IPS-18c (cell line): ENCODE measurements around the gene RNU6-9.

Experiments used
- H3K4me3 ChIP-seq: 2 replicates; pipeline ENCODE4 v1.7.0; 2013; ENCODE audit warnings: low read depth, mild to moderate bottlenecking, low read length, moderate library complexity; ENCODE audit not compliant: insufficient read depth
- H3K9me3 ChIP-seq: one replicate; pipeline ENCODE4 v1.6.1; 2013; ENCODE audit warnings: mild to moderate bottlenecking, low read length, moderate library complexity; ENCODE audit not compliant: control insufficient read depth, insufficient read depth

RNU6-9 gene

DNA sequence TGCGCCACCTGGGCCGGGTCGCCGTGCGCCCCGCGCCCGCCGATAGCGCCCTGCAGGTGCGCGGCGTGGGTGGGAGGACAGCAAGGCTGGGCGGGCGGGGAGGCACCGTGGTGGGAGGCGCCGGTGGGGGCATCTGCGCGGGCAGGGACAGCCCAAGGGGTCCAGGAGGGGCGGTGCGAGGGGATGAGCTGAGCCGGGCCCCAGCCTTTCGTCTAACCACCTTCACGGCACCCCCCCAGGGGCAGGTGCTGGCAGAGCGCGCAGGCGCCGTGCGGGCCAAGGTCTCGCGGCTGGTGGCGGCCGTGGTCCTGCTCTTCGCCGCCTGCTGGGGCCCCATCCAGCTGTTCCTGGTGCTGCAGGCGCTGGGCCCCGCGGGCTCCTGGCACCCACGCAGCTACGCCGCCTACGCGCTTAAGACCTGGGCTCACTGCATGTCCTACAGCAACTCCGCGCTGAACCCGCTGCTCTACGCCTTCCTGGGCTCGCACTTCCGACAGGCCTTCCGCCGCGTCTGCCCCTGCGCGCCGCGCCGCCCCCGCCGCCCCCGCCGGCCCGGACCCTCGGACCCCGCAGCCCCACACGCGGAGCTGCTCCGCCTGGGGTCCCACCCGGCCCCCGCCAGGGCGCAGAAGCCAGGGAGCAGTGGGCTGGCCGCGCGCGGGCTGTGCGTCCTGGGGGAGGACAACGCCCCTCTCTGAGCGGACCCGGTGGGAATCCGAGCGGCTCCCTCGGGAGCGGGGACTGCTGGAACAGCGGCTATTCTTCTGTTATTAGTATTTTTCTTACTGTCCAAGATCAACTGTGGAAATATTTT lies 27.0 kb downstream of the RNU6-9 start:
- H3K4me3 ChIP-seq: peak overlapping the region; percentile 31
- no peaks in the 10 kb centered on the region for H3K9me3 ChIP-seq

DNA sequence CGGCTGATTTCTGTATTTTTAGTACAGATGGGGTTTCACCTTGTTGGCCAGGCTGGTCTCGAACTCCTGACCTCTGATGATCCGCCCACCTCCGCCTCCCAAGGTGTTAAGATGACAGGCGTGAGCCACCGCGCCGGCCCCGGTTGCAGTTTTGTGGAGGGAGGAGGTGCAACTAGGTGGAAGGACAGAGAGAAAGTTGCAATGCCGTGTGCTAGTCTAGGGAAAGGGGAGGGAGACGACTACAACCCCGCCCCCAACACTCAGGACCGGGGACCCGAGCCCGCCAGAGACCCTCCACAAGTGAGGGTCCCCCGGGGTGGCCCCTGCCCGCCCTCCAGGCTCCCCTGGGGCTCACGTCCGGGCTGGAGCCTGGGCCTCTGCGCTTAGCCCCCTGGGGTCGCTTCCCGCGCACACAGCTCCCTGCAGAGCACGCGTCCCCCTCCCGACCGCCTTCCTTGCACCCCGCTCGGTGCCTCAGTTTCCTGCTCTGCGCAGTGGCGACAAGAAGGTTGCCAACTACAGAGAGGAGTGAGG lies 31.3 kb downstream of the RNU6-9 start:
- Histone ChIP-seq H3K9me3 (no peaks in the 10 kb centered on the region), H3K4me3 (peak overlapping the region; percentile 77)

DNA sequence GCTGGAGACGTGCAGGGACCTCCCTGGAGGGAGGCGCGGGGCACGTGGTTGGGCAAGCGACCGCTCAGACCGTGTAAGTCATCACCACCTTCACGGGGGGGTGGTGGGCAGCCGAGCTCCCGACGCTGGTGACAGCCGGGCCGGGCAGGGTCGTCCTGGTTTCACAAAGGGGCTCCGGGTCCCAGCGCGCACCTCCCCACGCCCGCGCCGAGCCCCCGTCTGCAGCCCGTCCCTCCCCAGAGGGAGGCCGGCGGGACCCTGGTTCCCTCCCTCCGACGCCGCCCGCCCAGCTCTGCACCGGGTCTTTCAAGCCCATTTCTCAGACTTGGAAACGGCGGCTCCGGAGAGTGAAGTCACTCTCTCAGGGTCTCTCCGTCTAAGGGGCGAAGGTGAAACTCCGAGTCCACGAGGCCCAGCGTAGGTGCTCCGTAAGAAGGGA lies 31.8 kb downstream of the RNU6-9 start:
- Histone ChIP-seq H3K9me3 (no peaks in the 10 kb centered on the region), H3K4me3 (peak overlapping the region; percentile 77)

DNA sequence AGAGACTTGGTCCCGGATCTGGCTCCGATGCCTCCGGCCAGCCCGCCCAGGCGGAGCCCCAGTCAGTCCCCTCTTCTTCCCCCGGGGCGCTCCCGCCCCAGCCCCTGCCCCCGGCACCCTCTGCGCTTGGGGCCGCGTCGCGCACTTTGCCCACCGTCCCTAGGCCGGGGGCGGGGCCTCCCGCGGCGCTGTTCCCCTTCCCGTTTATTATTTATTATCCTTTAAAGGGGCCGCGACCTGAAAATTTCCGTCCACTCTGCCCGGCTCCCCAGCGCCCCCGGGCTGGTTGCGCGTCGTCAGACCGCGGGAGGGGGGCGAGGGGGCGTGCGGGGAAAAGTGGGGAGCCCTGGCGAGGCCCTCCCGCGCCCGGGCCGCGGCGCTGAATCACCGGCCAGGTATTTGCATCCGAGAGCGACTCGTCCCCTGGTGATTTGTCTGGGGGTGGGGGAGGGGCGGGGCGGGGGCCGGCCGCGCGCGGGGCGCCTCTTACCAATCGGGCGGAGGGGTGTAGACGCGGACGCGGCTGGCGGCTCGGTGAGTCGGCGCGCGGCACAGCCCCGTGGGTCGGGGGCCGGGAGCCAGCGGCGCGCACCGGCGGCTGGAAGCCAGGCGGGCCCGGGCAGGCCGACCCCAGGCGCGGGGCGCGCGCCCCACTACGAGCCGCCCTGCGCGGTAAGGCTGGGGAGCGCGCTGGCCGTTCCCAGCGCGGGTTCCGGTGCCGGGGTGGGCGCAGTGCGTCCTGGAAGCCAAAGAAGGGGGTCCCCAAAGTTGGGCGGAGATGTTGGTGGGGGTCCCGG lies 32.4 kb downstream of the RNU6-9 start, which contains the start of gene ARID3A:
Gene ARID3A, plus strand, starts transcription at position 510 of the 797 bp plus-strand sequence. CDS start 3,494 bp downstream, outside the sequence.
- Histone ChIP-seq H3K4me3 (peak within 1 kb of the TSS; percentile 77), H3K9me3 (no peaks in the 10 kb centered on the region)

DNA sequence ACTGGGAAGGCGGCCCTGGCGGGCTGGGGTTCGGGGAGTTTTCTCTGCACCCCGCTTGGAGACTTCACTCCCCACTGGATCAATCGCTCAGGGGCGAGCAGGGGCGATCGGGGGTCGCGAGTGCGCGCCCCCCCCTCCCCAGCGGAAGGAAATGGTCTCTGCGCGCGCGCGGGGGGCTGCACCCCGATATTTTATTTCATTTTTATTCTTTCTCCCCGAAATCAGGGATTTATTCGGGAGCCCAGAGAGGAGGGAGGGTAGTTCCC lies 33.0 kb downstream of the RNU6-9 start:
- Histone ChIP-seq H3K9me3 (no peaks in the 10 kb centered on the region), H3K4me3 (peak overlapping the region; percentile 77)

DNA sequence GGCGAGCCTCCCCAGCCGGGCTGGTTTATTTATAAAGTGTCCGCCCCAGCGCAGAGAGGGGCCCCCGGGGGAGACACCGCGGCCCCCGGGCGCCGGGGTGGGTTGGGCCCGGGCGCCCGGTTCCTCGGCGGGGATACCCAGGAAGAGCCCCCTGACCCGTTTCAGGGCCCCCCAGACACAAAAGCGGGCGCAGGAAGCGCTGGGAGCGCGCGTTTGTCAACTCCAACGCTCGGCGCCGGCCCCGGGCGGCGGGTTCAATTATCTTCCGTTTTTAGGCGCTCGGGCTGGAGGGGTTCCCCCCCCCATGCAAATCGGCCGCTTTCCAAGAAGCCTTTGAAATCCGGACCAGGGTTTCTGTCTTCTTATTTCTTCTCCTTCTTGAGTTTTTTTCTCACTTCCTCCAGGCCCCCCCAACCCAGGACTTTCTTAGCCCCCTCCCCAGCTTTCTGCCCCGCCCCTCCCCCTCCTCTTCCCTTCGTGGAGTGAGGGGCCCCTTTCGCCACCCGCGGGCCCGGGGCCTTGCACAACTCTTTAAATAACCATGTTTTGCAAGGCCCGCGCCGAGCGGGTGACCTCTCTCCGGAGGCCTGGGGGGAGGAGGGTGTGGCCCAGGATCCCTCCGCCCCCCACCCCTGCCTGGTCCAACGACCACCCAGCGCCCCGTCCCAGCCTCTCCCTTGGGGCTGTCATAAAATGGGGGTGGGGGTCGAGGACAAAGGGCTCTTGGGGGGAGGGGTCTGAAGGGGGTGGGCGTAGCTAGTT lies 33.5 kb downstream of the RNU6-9 start:
- Histone ChIP-seq H3K4me3 (peak overlapping the region; percentile 77), H3K9me3 (no peaks in the 10 kb centered on the region)

DNA sequence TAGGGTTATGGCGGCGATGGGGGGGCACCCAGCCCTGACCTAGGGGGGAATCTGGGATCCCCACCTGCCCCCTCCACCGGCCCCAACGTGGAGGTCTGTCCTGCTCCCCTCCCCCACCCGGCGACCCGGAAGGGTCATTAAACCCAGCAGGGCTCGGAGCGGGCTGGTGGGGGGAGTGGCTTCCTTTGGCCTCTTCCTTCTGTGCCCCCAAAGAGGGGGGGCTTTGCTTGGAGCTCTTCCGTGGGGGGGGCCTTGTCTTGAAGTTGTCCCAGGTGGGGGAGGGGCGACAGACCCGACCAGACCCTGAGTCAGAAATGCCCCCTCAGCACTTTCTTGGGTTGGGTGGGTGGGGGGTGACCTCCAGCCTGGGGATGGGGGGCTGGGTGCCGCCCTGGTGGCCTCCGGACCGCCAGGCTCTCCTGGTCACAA lies 34.1 kb downstream of the RNU6-9 start:
- H3K4me3 ChIP-seq: peak overlapping the region; percentile 77
- H3K9me3 ChIP-seq: no peaks in the 10 kb centered on the region

DNA sequence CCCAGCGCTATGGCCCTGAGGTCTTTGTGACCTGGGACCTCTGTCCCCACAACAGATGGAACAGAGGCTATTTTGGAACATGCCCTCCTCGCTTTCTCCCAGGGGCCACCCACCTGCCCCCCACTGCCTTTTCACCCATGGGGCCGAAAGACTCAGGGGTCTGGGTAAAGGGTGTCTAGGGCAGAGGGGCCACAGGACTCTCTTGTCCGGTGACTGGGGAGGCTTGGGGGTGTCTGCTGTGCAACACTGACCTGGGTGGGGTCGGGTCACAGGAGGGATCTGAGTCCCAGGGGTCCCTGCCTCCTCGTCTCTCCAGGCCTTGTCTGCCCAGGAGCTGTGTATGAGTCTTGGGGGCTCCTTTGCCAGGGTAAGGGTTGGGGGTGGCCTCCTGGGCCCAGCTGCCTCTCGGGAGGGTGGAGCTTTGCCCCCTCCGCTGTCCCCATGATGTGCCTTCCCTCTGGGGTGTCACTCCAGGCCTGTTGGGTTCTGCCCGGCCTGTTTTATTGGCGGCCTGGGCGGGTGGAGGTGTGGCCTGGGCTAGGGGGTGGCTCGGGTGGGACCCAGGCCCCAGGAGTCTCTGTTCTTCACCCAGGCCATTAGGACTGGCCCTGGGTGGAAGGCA lies 34.6 kb downstream of the RNU6-9 start:
- Histone ChIP-seq H3K4me3 (peak overlapping the region; percentile 77; the same call in 1 of the 2 replicates), H3K9me3 (no peaks in the 10 kb centered on the region)

DNA sequence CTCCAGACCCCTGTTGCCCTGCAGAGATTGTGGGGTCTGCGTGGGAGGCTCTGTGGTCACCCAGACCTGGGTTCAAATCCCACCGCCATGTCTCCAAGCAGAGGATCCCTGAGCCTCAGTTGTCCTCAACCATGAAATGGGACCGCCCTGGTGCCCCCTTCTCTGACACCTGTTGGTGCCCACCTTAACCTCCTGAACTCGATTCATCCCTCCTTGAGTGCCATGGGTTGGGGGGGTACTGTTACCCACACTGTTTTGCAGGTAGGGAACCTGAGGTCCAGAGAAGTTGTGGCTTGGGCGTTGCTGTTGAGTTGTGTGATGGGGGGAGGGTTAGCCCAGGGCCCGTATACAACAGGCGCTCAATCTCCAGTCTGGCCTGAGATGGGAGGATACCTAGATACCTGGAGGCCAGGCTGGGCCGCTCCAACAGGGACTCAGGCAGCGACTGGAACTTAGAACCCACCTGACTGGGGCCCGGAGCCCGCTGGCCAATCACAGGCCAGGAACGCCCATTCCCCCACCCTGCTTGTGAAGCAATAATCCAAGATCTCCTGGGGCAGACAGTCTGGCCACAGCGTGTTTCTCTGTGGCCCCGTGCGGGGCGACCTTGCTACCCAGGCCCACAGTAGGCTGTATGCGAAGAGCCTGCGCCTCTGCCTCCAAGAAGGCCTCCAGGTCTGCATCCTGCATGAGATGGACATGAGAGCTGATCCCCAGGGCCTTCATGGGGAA lies 35.4 kb downstream of the RNU6-9 start:
- no peak overlapping the region for H3K4me3 ChIP-seq
- H3K9me3 ChIP-seq: no peaks in the 10 kb centered on the region

DNA sequence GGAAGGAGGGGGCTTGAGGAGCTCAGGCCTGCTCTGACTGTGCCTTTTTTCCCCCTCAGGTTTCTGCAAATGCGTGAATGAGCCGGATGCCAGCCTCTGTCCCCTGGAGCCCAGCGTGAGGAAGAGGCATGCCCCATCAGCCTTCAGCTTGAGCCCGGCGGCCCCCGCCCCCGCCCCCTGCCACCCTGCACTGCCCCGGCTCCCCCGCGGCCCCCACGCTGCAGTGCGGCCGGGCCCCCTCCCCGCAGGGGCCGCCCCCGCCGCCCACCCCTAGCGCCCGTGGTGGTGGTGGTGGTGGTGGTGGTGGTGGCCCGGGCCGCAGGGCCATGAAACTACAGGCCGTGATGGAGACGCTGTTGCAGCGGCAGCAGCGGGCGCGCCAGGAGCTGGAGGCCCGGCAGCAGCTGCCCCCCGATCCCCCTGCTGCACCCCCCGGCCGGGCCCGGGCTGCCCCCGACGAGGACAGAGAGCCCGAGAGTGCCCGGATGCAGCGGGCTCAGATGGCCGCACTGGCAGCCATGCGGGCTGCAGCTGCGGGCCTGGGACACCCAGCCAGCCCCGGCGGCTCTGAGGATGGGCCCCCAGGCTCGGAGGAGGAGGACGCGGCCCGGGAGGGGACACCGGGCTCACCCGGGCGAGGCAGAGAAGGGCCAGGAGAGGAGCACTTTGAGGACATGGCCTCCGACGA lies 36.1 kb downstream of the RNU6-9 start:
- Histone ChIP-seq H3K9me3 (no peaks in the 10 kb centered on the region), H3K4me3 (no peak overlapping the region)

DNA sequence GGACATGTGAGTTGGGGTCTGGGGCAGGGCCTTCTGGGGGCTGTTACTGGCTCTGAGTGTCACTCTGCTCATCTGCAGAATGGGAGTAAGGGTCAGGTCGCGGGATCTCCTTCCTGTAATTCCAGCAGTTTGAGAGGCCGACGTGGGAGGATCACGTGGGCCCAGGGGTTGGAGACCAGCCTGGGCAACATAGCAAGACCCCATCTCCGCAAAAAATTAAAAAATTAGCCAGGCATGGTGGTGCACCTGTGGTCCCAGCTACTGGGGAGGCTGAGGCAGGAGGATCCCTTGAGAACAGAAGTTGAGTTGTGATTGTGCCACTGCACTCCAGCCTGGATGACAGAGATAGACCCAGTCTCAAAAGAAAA lies 36.6 kb downstream of the RNU6-9 start:
- Histone ChIP-seq H3K4me3 (no peak overlapping the region), H3K9me3 (no peaks in the 10 kb centered on the region)

DNA sequence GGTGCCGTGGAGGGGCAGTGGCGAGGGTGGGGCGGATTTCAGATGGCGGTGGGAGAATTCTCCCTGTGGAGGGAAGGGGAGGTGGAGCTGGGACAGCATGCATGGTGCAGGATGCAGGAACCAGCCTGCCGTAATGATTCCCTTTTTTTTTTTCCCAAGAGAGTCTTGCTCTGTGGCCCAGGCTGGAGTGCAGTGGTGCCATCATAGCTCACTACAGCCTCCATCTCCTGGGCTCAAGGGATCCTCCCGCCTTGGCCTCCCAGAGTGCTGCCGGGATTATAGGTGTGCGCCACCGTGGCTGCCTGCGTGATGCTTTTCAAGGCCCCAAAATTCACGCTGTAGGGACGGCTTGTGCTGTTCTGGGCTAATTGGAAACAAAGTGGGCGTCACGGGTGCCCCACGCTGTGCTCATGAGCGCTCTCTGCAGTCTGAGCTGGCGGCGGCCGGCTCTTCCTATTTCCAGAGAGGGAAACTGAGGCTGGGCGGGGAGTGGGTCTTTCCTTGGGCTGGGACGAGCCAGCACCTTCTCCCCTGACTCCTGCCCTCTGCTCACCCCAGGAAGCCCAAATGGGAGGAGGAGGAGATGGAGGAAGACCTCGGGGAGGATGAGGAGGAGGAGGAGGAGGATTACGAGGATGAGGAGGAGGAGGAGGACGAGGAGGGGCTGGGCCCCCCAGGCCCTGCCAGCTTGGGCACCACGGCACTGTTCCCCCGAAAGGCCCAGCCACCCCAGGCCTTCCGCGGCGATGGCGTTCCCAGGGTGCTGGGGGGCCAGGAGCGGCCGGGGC lies 38.8 kb downstream of the RNU6-9 start:
- Histone ChIP-seq H3K9me3 (no peaks in the 10 kb centered on the region), H3K4me3 (no peak overlapping the region)

DNA sequence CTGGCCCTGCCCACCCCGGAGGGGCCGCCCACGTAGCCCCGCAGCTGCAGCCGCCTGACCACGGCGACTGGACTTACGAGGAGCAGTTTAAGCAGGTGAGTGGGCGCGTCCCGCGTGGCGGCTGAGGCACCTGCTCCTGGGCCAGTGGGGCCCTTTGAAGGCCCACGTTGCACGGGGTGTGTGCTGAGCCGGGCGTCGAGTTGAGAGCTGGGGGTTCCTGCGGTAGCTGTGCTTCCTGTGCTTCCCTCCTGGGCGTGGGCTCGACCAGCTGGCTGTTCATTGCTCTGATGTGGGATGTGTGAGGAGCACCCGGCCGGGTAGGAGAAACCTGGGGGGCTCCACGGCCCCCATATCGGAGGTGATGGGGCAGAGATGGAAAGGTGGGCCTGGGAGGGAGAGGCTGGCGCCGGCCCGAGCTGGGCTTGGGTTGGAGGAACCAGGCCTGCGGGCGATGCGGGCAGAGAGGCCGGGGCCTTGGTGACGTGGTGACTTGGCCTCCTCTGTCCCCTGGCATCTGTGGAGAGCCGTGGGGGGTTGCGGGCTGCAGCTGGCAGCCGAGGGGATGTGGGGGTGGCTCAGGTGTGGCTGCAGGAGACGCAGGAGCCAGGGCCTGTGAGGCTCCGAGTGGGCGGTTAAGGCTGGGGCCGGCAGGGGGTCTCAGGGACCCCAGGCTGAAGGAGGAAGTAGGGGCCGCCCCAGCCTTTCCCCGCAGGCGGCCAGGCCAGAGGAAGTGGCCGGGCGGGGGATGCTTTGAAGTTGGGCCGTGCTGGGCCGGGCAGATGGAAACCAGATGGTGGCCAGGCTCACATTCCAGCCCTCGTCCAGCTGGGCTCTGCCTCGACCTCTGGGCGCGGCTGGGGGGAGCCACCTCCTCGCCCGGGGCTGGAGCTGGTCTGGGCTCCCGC lies 39.6 kb downstream of the RNU6-9 start:
- H3K4me3 ChIP-seq: no peak overlapping the region

DNA sequence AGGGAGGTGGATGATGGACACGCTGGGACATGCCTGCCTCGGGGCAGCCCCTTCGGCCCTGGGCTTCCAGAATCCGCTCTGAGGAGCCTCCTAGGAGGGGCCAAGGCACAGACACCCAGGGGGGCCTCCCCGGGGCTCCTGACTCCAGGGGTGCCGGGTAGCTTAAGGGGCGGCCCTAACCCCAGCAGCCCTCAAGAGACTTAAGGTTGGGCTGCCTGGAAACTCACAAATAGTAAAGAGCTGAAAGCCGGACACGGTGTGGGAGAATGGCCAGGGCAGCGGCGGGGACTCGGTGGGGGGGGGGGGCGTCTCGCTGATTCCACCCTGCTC lies 40.2 kb downstream of the RNU6-9 start:
- Histone ChIP-seq H3K9me3 (no peaks in the 10 kb centered on the region), H3K4me3 (no peak overlapping the region)

More for the DNA sequence above, 39.6 kb downstream of the RNU6-9 start:
- H3K9me3 ChIP-seq: no peaks in the 10 kb centered on the region
